RPMI7951 (cell line): ENCODE measurements around the gene SCFD1. TPM values are rescaled to one million over a fixed set of nuclear protein-coding genes. Genes with fewer than 3 reads are reported as not detected.
"Not testable (repeated sequence)": the region's sequence is repeated elsewhere in the genome, so short reads cannot be mapped to it uniquely, and the experiment has no call there.

Source experiments
- DNase-seq: peaks from one replicate; pipeline ENCODE4 v3.0.0-alpha.2; 2012; ENCODE audit warnings: low read depth
- total RNA-seq: library from RNA; depleted of rRNA; stranded (reverse); fragments of >200 nt; shearing (Covaris generic); gene quantifications from 2 replicates; pipeline ENCODE4 v1.2.3, GENCODE V29; 2014; rRNA removed

Gene SCFD1
- total RNA-seq = 75.8 and 90.2 TPM in 2 replicates

DNA sequence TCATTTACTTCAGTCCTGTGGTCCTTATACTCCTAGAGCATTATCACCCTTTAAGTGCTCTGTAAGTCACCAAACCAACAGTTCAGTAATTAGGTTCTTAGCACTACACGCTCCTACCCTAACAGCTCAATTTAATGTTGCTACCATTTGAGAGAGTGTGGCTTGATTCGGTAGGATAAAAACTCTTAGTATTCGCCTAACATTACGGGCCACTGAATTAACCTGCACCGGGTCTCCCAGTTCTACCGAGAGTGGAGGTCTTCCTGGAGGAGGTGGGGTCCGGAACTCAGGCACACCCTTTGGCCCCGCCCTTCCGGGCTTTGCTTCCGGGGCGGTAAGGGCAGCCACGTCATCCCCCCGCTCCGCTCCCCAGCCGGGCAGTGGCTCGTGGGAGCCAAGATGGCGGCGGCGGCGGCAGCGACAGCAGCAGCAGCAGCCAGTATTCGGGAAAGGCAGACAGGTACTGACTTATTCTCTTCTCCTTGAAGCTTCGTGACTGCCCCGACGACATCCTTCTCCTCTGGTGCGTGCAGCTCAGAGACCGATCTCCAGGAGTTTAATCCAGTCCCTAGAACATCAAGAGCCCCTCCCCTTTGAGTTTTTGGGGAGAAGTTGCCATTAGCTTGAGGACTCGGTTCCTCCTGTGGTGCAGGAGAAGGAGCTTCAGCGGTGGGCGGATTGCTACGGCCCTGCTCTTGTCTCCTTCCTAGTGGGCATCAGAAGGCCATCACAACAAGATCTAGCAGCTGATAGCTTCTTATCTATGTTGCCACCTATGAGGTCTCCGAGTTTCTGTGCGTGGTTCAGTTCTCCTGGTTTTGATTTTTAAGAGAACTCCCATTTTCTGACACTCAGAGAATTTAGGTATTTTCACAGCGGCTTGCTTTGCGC, at the start of gene SCFD1:
Gene SCFD1 (plus strand): TSS at position 380 of the 891 bp plus-strand sequence. CDS start 20 bp downstream, at position 400.
- DNase-seq = peak; percentile 85

DNA sequence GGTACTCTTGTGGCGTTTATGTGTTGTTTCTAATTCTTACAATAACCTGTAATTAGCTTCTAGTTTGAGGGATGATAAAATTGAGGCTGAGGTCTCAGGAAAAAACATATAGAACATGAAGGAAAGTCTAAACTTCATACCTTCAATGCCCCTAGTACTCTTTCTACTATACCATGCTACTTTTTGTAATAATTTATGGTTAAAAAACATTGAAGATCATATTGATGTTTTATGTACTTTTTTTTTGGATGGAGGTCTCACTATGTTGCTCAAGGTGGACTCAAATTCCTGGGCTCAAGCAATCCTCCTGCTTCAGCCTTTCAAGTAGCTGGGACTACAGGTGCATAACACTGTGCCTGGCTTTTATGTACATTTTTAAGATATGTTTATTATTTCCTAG, 49.3 kb upstream of the SCFD1 start:
- DNase-seq = no peak

- peak; percentile 64 for DNase-seq
Measured at GRCh38 chr14:30573226-30573814, 48.8 kb upstream of the SCFD1 start.

GRCh38 chr14:30573966-30574365, 48.2 kb upstream of the SCFD1 start:
- DNase-seq = no peak

DNA sequence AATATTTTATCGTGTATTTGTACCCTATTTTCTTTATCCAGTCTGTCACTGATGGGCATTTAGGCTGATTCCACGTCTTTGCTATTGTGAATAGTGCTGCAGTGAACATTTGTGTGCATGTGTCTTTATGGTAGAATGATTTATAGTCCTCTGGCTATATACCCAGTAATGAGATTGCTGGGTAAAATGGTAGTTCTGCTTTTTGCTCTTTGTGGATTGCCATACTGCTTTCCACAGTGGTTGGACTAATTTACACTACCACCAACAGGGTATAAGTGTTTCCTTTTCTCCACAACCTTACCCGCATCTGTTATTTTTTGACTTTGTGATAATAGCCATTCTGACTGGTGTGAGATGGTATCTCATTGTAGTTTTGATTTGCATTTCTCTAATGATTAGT, 47.3 kb upstream of the SCFD1 start:
- not testable (repeated sequence) for DNase-seq

GRCh38 chr14:30576333-30576732, 45.8 kb upstream of the SCFD1 start:
- not testable (repeated sequence) for DNase-seq

DNA sequence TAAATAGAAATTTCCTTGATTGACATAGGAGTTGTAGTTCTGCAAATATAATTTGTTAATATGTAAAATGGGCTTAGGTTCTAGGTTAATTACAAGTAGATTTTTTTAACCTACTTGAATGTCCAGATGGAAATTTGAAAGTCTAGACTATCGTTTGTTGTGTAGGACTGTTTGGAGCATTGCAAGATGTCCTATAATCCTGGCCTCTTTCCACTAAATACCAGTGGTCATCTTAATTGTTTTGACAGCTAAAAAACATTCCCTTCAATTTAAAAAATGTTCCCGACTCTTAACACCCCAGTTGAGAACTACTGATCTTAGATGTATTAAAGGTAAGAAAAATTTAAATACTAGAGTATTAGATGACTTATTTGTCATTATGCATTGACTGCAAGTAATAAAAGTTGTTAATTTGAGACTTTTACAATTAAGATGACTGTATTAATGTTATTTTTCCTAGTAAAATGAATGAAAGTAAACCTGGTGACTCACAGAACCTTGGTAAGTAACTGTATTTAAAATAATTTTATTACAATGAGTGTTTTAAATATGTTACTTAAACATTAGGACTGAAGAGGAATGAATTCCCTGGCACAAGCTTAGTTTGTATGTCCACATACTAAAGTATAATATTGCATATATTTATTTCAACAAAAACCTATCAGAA, 41.4 kb upstream of the SCFD1 start:
- DNase-seq = no peak

DNA sequence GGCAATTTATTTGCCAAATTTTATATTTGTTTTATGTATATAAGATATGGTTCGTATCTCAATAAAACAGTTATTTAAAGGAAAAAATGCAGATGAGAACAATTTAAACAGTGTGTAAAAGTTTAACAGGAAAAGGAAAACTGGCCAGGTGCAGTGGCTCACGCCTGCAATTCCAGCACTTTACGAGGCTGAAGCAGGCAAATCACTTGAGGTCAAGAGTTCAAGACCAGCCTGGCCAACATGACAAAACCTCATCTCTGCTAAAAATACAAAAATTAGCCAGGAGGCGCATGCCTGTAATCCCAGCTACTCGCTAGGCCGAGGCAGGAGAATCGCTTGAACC, 40.9 kb upstream of the SCFD1 start:
- no peak for DNase-seq

- DNase-seq = no peak
Measured at GRCh38 chr14:30582376-30582775, 39.7 kb upstream of the SCFD1 start.

DNA sequence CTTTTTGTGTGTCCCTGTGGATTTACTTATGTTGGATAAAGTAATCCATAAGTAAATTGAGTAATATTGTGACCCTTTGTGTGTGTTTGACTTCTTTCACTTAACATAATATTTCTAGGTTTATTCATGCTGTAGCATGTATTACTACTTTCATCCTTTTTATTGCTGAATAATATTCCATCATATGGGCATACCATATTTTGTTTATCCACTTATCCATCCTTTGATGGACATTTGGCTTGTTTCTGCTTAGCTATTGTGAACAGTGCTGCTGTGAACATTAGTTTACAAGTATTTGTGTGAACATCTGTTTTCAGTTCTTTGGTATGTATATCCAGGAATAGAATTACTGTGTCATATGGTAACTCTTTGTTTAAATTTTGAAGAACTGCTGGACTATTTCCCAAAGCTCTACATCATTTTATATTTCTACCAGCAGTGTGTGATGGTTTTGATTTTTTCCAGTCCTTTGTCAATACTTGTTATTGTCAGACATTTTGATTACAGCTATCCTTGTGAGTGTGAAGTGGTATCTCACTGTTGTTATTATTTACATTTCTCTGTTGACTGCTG, 38.0 kb upstream of the SCFD1 start:
- DNase-seq = no peak

DNA sequence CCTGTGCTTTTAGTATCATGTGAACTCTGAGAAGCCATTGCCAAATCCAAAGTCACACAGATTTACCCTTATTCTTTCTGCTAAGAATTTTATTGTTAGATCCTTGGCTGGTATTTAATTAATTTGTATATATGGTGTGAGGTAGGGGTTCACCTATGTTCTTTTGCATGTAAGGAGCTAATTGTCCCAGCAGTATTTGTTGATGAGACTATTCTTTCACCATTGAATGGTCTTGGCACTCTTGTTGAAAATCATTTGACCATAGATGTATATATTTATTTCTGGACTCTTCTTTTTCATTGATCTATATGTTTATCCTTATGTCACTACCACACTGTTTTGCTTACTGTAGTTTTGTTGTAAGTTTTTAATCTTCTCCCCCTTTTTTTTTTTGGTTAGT, 36.9 kb upstream of the SCFD1 start:
- DNase-seq = no peak

- DNase-seq = no peak
Measured at GRCh38 chr14:30587141-30587540, 35.0 kb upstream of the SCFD1 start.

GRCh38 chr14:30588873-30589272, 33.2 kb upstream of the SCFD1 start:
- DNase-seq = no peak

GRCh38 chr14:30596935-30597334, 25.2 kb upstream of the SCFD1 start:
- DNase-seq = no peak

DNA sequence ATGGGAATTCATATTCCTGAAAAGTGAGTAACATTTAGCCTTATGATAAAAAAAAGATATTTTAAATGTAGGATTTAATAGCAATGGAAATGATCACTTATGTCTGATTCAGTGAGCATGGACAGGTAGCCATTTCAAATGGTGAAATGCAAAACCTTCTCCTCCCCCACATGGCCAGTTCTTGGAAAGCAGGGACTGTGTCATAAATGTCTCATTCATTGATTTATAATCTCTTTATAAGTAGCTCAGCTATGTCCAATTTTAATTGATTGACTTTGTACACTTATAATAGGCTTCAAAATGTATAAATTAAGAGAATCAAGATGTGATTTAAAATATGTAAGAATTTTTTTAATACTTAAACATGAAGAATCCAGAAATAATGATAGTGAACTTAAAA, 24.6 kb upstream of the SCFD1 start:
- no peak for DNase-seq

- no peak for DNase-seq
Measured at GRCh38 chr14:30600922-30601918, 20.9 kb upstream of the SCFD1 start.

- DNase-seq = no peak
Measured at GRCh38 chr14:30603402-30603801, 18.7 kb upstream of the SCFD1 start.

- not testable (repeated sequence) for DNase-seq
Measured at GRCh38 chr14:30604696-30605095, 17.4 kb upstream of the SCFD1 start.

DNA sequence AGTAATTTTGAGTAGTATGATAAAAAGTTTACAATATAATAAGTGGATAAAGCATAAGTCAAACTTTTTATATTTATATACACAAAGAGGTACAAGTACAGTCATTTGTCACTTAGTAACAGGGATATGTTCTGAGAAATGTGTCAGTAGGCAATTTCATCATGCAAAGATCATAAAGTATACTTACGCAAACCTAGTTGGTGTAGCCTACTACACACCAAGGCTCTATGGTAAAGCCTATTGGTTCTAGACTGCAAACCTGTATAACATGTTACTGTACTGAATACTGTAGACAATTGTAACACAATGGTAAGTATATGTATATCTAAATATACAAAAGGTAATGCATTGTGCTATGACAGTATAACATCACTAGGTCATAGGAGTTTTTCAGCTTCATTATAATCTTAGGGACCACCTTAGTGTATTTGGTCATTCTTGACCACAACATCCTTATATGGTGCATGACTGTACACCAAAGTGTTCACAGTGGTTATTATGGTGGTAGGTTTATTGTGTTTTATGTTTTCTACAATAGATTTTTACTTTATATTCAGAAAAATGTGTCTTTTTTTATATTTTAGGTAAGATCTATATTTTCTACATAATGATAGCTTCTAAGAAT, 14.9 kb upstream of the SCFD1 start:
- DNase-seq = peak; percentile 28

DNA sequence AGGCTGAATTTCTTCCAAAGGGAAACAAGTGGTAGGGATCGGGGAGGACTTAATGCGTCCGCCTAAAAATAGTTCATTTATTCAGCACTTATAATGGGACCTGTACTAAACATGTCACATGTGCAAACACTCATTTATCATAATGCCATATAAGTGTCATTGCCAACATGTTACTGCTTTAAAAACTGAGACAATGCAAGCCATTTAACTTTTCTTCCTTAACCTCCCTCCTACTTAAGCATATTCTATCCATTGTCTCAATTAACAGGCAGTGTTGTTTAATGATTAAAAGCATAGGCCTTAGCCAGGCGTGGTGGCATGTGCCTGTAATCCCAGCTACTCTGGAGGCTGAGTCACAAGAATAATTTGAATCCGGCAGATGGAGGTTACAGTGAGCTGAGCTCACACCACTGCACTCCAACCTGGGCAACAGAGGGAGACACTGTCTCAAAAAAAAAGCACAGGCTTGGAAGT, 13.5 kb upstream of the SCFD1 start:
- DNase-seq = peak; percentile 24
